OCI-LY7 (cell line): Measurements from ENCODE around the gene PDLIM3.

Experiments
- CTCF ChIP-seq: fragments of 200-600 bp; sonication (generic); conservative IDR thresholded peaks from 2 replicates; pipeline ENCODE4 v1.5.1; 2014; ENCODE audit warnings: mild to moderate bottlenecking, antibody characterized with exemption, low read length, moderate library complexity, mixed read lengths
- EZH2phosphoT487 ChIP-seq: fragments of 200-600 bp; sonication (generic); IDR thresholded peaks from 2 replicates; pipeline ENCODE4 v1.6.1; 2018; ENCODE audit warnings: low read depth, borderline replicate concordance, mild to moderate bottlenecking, mixed run types, antibody characterized with exemption, low read length, moderate library complexity, mixed read lengths

GRCh38 chr4:185506422-185506821, 28.9 kb downstream of the PDLIM3 start:
- TF ChIP-seq CTCF (no peak), EZH2phosphoT487 (no peak)
